GM19467 (cell line): ENCODE results near the gene ADARB2.
"Not testable (repeated sequence)": the region's sequence is repeated elsewhere in the genome, so short reads cannot be mapped to it uniquely, and the experiment has no call there.

Source experiments
- ATAC-seq: cut with Tn5 transposase; IDR thresholded peaks from one replicate; pipeline ENCODE4 v1.9.1; 2021; ENCODE audit warnings: mild to moderate bottlenecking, moderate library complexity; ENCODE audit not compliant: unreplicated experiment

The ADARB2 gene

DNA sequence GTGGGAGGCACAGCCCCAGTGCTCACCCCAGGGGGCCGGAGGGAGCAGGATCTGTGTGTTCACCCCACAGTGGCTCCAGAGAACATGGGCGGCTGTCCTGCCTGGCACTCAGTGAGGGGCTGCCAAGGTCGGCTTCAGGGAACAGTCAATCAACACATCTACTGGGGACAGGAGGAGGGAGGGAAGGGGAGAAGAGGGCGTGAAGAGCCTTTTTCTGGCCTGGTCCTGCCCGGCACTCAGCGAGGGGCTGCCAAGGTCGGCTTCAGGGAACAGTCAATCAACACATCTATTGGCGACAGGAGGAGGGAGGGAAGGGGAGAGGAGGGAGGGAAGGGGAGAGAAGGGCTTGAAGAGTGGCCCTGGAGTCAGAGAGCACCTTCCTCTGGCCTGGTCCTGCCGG is 184.9 kb downstream of the ADARB2 start:
- no peak for ATAC-seq

DNA sequence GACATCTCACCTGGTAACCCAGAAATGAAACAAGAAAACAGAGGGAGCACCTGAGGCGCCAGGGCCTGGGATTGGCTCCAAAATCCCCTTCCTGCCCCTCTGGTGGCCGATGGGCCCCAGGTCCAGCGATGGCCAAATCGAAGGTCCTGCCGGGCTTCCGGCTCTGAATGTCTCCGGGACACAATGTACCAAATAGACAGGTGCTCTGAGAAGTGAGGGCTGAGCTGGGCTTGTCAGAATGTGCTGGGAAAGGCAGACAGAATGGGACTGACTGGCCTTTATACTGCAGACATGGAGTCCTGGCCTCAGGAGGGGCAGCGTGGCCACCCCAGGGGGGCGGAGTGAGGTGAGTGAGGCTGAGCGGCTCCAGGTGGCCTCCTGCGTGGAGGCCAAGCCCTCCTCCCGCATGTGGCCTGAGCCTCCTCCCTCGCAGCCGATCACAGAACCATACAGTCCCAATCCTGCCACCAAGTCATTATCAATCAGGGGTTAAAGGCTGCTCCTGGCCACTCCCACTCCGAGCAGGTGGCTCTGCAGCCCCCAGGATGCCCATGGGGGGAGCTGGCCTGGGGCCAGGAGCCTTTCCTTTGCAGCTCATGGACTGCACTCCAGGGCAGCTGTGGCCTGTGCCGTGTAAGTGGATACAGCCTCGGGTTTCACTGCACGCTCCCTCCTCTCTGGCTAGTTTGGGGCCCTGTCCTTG is 185.5 kb downstream of the ADARB2 start:
- no peak for ATAC-seq

GRCh38 chr10:1550616-1551015 is 186.7 kb downstream of the ADARB2 start:
- no peak for ATAC-seq

GRCh38 chr10:1550291-1550595 is 187.1 kb downstream of the ADARB2 start:
- no peak for ATAC-seq

DNA sequence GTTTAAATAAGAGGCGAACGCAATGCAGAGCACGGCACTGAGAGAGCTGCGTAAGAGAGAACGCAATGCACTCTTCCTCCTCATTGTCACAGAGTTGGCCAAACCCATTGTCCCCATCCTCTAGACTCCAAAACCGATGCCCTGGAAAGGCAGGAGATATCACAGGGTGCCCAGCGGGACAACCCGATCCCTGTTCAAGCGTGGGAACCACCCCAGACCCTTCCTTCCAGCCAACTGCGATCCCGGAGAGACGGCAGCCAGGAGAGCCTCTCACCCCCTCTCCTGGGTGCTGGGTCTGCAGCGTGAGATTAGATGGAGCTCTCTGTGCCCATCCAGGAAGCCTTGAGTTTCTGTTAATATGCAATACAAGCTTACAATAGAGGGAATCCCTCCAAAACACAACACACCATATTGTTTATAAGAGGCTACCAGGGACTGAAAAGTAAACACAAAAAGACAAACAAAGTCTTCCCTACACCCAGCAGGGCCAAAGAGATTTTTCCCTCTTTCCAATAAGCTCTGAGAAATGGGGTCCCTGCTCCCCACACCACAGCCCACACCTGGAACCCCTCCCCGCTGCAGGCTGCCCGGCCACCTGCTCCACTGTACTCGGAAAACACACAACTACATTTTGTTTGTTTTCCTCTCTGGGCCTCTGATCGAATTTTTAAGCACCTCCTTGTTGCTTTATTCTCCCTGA is 187.6 kb downstream of the ADARB2 start:
- no peak for ATAC-seq

GRCh38 chr10:1548596-1548995 is 188.7 kb downstream of the ADARB2 start:
- no peak for ATAC-seq

- no peak for ATAC-seq
Measured at GRCh38 chr10:1548146-1548545, 189.2 kb downstream of the ADARB2 start.

- ATAC-seq: no peak
Measured at GRCh38 chr10:1546431-1547110, 190.8 kb downstream of the ADARB2 start.

- ATAC-seq: no peak
Measured at GRCh38 chr10:1545524-1545923, 191.8 kb downstream of the ADARB2 start.

DNA sequence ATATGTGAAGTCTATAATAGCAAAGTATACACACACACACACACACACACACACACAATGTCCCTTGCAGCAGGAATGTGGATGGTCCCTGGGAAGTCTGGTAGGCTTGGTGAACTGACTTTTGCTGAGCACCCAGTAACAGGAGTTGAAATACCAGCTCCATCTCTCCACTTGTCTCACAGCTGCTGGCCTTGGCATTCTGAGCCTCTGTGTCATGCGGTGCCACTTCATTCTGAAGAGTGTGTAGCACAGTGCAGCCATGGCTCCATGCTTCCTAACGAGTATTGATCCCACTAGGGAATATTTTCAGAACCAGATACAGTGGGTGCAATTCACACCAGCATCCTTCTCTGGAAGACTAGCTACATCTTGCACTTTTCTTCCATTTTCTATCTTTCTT is 192.4 kb downstream of the ADARB2 start:
- ATAC-seq: no peak

DNA sequence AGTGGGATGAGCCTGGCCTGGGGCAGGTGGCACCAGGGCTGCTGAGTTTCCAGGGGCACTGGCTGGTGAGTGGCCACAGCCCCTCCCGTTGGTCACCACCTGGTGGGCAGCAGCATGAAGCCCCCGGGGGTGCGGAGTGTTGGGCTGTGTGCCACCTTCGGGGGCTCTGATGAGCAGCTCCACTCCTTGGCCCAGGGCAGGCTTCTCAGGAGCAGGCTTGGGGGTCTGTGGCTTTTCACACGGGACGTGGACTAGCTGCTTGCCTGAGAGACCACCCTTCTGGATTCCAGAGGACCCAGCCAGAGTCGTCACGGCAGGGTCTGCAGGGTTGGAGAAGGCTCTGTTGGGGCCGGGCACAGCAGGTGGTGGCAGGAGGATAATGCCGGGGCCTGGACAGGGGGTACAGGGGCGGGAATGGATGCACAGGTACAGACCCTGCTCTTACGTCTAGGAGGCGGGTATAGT is 193.1 kb downstream of the ADARB2 start:
- no peak for ATAC-seq

DNA sequence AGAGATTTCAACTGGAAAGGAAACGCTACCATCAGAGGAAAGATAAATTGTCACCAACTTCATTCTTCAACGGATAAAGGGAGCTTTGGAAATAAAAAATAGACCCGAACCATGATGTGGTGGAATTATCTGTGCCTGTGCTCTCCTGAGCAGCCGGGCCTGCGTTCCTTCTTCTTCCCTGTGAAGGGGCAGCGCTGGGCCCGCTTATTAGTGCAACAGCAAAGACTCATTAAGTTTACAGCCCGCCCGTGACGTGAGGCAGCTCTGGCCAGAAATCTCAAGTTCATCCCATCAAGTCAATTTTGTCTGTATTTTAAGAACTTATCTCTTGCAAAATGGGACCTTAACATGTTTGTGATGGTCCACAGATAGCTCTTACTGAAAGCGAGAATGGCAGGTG is 193.7 kb downstream of the ADARB2 start:
- no peak for ATAC-seq

- ATAC-seq: no peak
Measured at GRCh38 chr10:1542941-1543340, 194.4 kb downstream of the ADARB2 start.

- no peak for ATAC-seq
Measured at GRCh38 chr10:1540144-1540543, 197.2 kb downstream of the ADARB2 start.

GRCh38 chr10:1539216-1539615 is 198.1 kb downstream of the ADARB2 start:
- no peak for ATAC-seq

DNA sequence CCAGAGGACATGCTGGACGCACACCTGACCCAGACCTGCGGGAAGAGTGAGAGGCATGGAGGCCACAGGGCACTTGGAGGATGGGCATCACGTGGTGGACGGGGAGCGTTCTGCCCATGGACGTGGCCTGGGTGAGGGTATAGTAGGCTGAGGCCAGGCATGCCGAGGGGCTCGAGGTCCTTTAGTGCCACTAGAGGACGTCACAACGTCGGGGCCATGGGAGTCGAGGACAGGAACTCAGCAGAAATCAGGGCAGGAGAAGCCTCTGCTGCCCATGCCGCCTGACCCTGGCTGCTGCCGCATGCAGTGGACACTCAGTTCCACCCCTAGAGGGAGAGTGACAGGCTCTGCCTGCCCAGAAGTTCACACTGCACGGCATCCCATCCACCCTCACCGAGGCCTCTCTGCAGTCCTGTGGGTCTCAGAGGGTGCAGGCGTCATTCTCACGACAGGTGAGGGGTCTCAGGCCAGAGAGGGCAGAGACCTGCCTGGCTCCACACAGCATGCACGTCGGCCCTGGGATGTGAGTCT is 198.7 kb downstream of the ADARB2 start:
- no peak for ATAC-seq

DNA sequence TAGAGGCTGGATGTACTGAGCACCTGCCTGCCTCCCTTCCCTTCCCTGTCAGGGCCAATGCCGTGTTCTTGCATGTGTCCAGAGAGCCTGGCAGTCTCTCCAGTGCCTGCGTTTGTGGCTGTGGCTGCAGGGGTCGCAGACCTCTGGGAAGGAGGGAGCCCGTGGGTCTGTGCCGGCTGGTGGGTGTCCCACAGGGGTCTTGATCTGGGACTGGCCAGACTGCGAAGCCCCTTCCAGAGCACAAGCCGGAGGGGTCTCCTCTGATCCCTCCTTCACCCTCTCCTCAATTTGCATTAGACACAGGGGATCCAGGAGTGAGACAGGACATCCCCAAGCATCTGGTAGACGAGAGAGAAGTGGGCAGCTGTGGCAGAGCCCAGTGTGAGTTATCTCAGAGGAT is 199.2 kb downstream of the ADARB2 start:
- no peak for ATAC-seq

- not testable (repeated sequence) for ATAC-seq
Measured at GRCh38 chr10:1537449-1537848, 199.9 kb downstream of the ADARB2 start.

GRCh38 chr10:1536341-1536740 is 201.0 kb downstream of the ADARB2 start:
- ATAC-seq: no peak

GRCh38 chr10:1535301-1535965 is 201.9 kb downstream of the ADARB2 start:
- no peak for ATAC-seq

- ATAC-seq: no peak
Measured at GRCh38 chr10:1534820-1535219, 202.5 kb downstream of the ADARB2 start.
